ENCODE measurements around the gene WDR62.

WDR62 gene

DNA sequence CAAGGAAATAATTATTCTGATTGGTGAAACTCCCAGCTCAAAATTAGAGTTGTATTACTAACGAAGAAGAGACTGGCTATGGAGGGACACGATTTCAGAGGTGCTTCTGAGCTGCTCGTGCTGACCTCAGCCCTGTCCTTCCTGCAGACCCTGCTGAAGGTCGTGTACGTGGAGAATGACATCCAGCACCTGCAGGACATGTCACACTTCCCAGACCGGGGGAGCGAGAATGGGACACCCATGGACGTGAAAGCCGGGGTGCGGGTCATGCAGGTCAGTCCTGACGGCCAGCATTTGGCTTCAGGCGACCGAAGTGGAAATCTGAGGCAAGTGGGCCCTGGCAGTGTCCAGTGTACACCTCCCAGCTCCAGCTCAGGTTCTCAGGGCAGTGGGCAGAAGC, 28.2 kb downstream of the WDR62 start:
- DNase-seq (ENCODE audit: insufficient read length, low spot score) (no peak), FAIRE-seq (no peak)
- TF ChIP-seq, protein P1, sequence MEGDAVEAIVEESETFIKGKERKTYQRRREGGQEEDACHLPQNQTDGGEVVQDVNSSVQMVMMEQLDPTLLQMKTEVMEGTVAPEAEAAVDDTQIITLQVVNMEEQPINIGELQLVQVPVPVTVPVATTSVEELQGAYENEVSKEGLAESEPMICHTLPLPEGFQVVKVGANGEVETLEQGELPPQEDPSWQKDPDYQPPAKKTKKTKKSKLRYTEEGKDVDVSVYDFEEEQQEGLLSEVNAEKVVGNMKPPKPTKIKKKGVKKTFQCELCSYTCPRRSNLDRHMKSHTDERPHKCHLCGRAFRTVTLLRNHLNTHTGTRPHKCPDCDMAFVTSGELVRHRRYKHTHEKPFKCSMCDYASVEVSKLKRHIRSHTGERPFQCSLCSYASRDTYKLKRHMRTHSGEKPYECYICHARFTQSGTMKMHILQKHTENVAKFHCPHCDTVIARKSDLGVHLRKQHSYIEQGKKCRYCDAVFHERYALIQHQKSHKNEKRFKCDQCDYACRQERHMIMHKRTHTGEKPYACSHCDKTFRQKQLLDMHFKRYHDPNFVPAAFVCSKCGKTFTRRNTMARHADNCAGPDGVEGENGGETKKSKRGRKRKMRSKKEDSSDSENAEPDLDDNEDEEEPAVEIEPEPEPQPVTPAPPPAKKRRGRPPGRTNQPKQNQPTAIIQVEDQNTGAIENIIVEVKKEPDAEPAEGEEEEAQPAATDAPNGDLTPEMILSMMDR (IDR thresholded peaks at IDR 0.05; ENCODE audit: insufficient read depth, missing control alignments), result no peak

DNA sequence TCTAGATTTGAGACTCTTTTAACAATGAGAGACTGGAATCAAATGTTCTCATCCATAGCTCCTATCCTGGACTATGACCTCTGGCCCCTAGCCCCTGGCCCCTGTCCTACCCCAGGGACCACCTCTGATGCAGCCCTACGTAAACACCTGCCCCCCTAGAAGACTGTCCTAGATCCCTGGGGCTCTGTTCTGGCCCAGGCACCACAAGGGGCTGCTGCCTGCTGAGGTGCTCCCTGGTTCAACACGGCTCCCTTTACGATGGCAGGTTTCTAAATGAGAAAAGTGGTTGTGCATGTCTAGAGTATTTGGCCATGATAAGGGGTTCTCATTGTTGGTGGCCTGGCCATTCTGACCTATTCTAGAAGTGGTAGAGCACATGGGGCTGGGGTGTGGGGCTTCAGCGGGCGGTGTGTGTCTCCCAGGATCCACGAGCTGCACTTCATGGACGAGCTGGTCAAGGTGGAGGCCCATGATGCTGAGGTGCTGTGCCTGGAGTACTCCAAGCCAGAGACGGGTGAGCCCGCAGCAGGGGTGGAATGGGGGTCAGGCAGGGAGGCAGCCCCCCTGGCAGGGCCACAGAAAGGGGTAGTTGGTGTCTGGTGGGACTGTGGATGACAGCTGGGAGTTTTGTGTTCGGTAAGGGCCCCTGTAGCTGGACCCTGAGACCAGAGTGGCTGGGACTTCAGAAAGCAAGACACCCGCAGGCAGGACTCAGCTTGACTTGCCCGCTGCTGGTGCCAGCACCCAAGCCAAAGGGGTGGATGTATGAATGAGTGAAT, 29.7 kb downstream of the WDR62 start:
- TF ChIP-seq, protein P1 (IDR thresholded peaks at IDR 0.05; ENCODE audit: insufficient read depth, missing control alignments), result no peak
- FAIRE-seq, result no peak
- no peak for DNase-seq (ENCODE audit: insufficient read length, low spot score)

DNA sequence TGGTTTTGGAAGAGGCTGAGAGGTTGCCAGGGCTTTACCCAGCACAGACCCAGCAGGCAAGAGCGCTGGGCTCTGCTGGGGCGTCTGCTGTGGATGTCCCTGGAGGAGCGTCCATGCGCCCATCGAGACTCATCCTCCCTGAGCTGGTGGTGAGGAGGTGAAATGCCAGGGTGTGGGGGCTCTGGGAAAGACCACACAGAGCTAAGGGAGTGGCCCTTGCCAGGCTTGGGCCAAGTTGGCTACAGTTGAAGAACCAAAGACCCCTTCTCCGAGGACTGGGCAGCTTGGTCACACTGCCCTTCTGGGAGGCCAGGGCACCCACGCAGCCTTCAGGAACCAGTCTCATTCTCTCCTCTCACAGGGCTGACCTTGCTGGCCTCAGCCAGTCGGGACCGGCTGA, 31.6 kb downstream of the WDR62 start:
- FAIRE-seq (no peak), DNase-seq (ENCODE audit: insufficient read length, low spot score) (no peak)
- TF ChIP-seq, protein P1 (IDR thresholded peaks at IDR 0.05; ENCODE audit: insufficient read depth, missing control alignments), result no peak

DNA sequence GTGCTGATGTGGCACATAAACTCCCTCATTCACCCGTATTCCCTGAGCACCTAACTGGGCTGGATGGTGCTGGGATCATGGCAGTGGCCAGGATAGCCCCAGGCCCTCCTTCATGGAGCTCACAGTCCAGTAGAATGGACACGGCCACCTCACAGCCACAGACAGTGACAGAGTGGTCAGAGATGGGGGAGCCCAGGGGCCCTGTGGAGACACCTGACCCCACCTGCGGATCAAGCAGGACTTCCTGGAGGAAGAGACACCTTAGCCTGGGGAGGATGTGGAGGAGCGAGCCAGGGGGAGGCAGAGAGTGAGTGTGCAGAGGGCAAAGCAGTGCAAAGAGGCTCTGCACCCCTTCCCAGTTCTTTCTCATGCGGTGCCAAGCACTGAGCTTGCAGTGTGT, 35.1 kb downstream of the WDR62 start:
- TF ChIP-seq, protein P1 (IDR thresholded peaks at IDR 0.05; ENCODE audit: insufficient read depth, missing control alignments), result no peak
- FAIRE-seq (no peak), DNase-seq (ENCODE audit: insufficient read length, low spot score) (no peak)

DNA sequence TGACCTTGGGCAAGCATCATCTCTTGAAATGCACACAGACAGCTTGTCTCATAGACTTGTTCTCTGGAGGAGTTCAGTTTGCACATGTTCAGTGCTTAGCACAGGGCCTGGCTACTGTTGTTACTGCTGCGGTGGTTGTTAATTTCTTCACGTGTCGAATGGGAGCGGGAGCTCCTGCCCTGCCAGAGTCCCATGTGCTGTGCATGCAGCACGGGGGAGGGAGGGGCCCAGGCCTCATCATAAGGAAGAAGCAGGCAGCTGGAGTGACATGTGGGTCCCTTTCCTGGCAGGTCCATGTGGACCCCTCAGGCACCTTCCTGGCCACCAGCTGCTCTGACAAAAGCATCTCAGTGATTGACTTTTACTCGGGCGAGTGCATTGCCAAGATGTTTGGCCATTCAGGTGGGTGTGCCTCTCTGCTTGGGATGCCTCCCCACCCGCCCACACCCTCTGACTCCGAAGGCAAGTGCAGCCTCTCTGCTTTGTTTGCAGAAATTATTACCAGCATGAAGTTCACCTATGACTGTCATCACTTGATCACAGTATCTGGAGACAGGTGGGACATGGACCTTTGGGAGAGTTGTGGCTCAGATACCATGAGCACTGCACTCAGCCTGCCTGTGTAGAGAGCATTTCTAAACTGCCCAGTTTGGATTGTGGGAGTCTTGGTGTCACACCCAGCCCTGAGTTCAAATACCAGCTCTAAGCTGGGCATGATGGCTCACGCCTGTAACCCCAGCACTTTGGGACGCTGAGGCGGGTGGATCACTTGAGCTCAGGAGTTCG, 36.4 kb downstream of the WDR62 start:
- no peak for FAIRE-seq

DNA sequence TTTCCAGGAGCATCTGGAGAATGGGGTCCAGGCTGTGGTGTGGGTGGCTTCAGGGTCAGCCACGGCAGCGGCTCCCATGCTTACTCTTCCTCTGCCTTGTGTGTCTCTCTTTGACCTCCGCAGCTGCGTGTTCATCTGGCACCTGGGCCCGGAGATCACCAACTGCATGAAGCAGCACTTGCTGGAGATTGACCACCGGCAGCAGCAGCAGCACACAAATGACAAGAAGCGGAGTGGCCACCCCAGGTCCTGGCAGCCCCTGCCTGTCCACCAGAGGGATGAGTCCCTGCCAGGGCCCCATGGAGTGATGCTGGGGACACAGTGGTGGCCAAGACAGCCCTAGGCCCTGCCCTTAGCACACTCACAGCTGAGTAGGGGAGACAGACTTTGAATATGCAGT, 37.9 kb downstream of the WDR62 start:
- DNase-seq (ENCODE audit: insufficient read length, low spot score) (no peak), FAIRE-seq (no peak)
- TF ChIP-seq, protein P1 (IDR thresholded peaks at IDR 0.05; ENCODE audit: insufficient read depth, missing control alignments), result no peak

More for the DNA sequence above, 36.4 kb downstream of the WDR62 start:
- TF ChIP-seq, protein P1 (IDR thresholded peaks at IDR 0.05; ENCODE audit: insufficient read depth, missing control alignments), result no peak
- no peak for DNase-seq (ENCODE audit: insufficient read length, low spot score)

All from D721Med (cell line).